NK-92 (cell line): Measurements from ENCODE around the gene OR4K13.

ENCODE experiments used
- DNase-seq: peaks from one replicate; lab custom pipeline; 2025; ENCODE audit not compliant: unreplicated experiment; lab: John Stamatoyannopoulos, UW

OR4K13 gene

GRCh38 chr14:20035938-20036337 is at the start of gene OR4K13:
OR4K13 (minus strand) TSS chr14:20036038; CDS start chr14:20034758, 1,280 bp downstream.
- no peak for DNase-seq

GRCh38 chr14:20059745-20060144 is 23.9 kb upstream of the OR4K13 start, which contains the start of gene OR4L1:
OR4L1 (plus strand) TSS chr14:20060045; CDS start chr14:20060045, 0 bp downstream.
- no peak for DNase-seq

- DNase-seq = no peak
Observed at GRCh38 chr14:20048202-20048601, 12.4 kb upstream of the OR4K13 start.

- no peak for DNase-seq
Observed at GRCh38 chr14:20044243-20044642, 8.4 kb upstream of the OR4K13 start.

- DNase-seq = no peak
Observed at GRCh38 chr14:20035449-20035848, 389 bp downstream of the OR4K13 start.

GRCh38 chr14:20031058-20031457 is 4.8 kb downstream of the OR4K13 start:
- no peak for DNase-seq

- DNase-seq = no peak
Observed at GRCh38 chr14:20019257-20019865, 16.5 kb downstream of the OR4K13 start, which contains the start of gene OR4K14. OR4K14 (minus strand) TSS chr14:20019307; CDS start chr14:20015193, 4,114 bp downstream.

GRCh38 chr14:20008156-20008555 is 27.7 kb downstream of the OR4K13 start:
- no peak for DNase-seq

GRCh38 chr14:20002319-20002718 is 33.5 kb downstream of the OR4K13 start:
- DNase-seq = no peak

GRCh38 chr14:20001863-20002262 is 34.0 kb downstream of the OR4K13 start, which contains the start of gene OR4Q2:
OR4Q2 (plus strand) TSS chr14:20002163.
- no peak for DNase-seq

GRCh38 chr14:19993438-19993837 is 42.4 kb downstream of the OR4K13 start:
- no peak for DNase-seq
